ENCODE measurements around the gene SAMD11.
"Not testable (repeated sequence)": the region's sequence is repeated elsewhere in the genome, so short reads cannot be mapped to it uniquely, and the experiment has no call there.

Gene SAMD11

DNA sequence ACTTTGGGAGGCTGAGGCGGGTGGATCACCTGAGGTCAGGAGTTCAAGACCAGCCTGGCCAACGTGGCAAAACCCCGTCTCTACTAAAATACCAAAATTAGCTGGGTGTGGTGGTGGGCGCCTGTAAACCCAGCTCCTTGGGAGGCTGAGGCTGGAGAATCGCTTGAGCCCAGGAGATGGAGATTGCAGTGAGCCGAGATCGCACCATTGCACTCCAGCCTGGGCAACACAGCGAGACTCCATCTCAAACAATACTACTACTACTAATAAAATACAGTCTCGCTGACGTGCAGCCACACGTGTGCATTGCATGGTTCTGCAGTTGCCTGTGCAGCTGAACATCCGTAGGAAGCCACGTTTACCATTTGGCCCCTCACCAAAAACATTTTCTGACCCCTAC lies 23.1 kb downstream of the SAMD11 start:
- not testable (repeated sequence) for DNase-seq

DNA sequence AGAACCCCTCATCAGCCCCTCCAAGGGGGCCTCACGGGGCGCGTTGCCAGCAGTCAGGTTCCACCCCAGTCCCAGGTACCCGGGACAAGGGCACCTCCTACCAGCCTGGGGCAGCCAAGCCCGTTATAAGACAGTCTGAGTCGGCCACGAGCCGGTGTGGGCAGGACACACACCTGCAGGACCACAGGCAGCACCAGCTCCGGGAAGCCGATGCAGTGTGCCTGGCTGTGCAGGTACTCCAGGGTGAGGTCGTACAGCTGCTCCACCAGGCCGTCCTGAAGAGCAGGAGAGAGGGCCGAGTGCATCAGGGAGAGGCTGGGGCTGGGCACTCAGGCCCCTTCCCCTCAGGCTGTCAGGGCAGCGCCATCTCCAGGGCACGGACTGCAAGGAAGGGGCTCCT lies 24.2 kb downstream of the SAMD11 start:
- no peak for DNase-seq

DNA sequence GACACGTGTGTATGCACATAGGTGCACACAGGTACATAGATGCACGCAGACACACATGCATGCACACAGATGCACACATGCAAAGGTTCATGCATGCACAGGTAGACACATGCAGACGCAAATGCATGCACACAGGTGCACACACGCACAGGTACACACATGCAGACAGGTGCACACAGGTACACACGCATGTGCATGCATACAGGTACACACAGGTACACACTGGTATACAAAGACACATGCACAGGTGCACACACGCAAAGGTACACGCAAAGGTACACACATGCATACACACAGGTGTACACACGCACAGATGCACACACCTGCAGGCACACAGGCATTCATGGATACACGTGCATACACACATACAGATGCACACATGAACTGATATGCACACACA lies 26.5 kb downstream of the SAMD11 start:
- no peak for DNase-seq

DNA sequence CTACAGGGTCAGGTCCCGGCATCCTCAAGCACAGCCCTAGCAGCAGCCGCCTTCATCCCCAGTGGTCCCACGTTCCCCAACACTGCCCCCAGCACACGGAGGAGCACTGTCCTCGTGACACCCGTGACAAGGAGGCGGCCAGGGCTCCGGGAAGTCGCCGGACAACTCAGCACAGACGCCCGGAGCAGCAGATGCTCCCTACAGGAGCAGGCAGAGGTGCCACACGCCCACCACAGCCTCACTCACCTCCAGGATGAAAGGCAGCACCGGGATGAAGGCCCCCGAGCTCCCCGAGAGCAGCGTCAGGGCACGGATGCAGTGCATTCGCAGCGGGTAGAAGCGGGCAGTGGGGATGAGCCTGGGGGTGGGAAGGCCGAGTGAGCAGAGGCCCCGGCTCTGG lies 27.2 kb downstream of the SAMD11 start:
- DNase-seq = no peak

DNA sequence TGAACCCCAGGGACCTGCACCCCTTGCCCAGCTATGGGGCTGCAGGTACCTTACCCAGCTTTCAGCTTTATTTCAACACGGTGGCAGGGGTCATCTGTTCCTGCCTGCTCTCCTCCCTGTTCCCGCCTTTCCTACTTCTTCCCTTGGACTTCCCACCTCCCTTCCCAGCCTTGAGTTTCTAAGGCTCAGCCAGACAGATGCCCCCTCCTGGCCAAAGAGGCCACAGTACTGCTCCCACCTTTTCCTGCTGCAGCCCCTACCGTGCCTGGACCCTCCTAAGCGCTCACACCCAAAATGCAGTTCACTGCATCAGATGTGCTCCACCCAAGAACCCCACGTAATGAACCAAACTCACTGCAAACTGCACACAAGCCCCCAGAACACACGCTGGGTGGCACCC lies 27.6 kb downstream of the SAMD11 start:
- no peak for DNase-seq

DNA sequence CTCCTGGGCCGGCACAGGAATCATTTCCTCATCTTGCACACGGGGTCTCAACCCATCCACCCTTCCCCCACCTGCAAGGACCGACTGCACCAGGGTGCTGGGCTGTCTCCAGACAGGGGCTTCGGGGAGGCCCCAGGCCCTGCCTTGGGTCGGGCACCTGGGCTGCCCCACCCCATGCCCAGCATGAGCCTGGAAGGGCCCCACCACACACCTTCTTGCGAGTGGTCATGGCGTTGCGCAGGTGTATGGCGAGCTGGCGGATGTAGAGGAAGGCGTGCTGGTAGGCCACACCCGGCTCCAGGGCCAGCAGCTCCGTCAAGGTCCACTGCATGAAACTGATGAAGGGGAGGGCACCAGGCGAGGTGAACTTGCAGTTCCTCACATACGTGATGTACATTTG lies 28.5 kb downstream of the SAMD11 start:
- no peak for DNase-seq

DNA sequence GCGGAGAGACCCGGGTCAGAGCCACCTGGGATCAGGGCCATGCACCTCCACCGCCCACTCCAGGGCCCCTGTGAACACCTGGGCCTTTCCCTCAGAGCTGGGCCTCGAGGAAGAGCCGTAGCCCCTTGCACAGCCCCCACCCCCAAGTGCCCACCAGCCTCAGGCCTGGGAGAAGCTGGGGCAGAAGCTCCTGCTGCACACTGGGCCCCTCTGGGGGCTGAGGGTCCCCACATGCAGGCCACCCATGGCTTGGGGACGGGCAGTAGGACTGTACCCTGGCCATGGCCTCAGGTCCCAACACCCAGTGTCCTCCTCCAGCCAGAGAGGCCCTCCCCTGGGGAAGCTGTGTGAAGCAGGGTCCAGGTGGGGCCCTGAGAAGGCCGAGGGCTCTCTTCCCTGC lies 28.9 kb downstream of the SAMD11 start:
- DNase-seq = no peak

DNA sequence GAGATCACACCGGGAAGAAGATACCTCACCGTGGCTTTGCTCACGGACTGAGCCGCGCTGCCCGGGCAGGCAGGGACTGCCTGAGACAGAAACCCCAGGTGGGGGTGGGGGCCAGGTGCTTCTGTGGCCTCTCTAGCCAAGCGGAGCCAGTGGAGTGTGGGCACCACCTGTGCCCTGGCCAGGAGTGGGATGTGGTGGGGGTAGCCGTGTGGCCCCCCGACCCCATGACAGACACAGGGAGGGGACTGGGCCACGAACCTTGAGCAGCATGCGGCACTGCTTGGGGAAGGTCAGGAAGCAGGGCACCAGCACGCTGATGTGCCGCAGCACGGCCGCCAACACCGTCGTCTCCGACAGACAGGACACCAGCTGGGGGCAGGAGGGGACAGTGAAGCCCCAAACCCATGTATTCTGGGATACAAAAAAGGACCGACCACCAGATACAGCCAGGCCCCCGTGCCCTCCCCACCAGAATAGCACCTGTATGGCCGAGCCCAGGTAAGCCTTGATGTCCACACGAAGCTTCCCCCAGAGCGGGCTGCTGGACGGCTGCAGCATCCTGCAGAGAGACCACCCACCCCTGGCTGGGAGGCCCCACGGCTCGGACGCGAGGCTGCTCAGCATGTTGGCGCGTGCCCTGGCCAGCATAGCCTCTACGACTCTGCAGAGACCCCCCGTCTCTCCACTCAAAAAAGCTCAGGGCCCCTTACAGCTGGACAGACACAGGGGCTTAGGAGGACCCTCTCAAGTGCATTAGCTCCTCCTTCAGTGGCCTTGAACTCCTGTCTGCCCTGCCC lies 30.0 kb downstream of the SAMD11 start:
- no peak for DNase-seq

DNA sequence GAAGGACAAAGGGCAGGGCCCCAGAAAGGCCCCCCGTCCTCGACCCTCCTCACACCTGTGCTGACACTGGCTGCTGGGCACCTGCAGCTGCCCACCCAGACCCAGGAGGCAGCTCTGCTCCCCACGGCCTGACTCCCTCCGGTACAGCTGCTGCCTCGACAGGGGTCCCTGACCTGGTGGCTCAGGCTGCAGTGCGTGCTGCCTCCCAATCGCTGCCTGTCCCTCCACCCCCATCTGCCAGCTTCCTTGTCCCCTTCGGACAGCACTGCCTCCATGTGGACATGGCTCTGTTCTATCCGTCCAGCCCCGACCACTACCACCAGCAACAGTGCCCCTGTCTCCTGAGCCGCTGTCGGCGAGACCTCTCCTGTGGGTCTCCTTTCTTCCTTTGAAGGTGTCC lies 31.2 kb downstream of the SAMD11 start:
- DNase-seq = no peak

DNA sequence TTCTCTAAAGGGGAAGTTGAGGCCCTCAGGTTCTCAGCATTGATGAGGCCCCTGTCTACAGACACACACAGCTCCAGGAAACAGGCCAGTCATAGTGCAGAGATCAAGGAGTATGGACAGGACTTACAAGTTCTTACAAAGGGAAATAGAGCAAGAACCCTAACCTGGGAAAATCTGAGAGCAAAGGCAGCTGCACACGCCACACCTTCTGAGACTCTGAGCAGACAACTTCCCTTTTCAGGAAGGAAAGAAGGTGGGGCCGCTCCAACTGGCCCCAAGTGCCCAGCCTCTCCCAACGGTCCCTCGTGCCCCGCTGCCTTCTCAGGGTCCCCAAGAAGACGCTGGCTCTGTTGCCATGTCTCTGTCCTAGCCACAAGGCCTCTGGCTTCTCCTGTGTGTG lies 31.8 kb downstream of the SAMD11 start:
- no peak for DNase-seq

DNA sequence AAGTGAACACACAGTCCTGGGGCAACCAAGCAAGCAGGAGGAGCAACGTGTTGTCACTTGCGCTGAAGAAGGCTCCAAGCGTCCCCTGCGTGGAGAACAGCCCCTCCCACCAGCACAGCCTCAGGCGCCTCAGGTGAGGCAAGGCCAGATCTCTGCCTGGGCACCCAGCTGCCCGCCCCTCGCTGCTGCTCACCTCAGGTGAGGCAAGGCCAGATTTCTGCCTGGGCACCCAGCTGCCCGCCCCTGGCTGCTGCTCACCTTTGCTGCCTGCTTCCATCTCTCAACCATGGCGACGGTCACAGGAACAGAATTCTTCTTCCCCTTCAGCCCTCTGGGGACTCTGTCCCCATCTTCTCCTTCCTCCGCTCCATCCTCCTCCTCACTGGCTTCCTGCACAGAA lies 32.9 kb downstream of the SAMD11 start:
- no peak for DNase-seq

DNA sequence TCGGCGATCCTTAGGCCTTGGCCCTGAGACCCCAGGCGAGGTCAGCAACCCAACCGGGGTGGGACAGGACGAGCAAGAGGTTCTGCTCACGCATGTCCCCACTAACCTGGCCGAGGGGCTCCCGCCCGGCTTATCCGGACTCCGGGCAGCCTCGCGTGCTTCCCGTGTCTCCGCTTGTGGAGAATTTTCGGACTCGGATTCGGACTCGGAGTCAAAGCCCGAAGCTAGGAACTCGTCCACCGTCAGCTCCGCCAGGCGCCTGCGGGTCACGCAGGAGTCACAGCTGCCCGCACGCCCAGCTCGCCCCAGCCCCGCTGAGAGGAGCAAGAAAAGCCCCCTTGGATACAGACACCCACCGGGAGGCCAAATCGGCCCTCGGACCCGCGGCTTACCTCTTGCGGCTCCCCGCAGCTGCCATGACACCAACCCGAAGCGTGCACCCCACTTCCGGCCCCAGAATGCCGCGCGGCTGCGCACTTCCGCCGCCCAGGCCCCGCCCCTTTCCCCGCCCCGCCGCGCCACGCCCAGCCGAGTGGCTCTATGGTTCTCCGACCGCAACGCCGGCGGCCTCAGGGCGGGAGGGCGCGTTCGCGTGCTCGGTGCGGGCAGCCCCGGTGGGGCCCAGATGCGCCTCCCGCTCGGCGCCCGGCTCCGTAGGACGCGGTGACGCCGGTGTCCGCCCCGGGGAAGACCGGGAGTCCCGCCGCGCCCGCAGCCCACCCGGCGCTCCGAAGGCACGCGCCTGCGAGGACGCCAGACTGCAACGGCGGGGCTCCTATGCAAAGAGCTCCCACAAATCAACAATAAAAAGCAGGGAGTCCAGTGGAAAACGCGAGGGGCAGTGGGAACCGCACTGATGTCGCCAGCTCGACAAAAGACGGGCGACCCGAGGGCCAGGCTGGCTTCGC lies 35.4 kb downstream of the SAMD11 start, which contains the start of gene NOC2L:
Gene NOC2L, minus strand, starts transcription at position 434 of the 908 bp plus-strand sequence. Its CDS starts 16 bp downstream, at position 418.
- peak; percentile 98 for DNase-seq

DNA sequence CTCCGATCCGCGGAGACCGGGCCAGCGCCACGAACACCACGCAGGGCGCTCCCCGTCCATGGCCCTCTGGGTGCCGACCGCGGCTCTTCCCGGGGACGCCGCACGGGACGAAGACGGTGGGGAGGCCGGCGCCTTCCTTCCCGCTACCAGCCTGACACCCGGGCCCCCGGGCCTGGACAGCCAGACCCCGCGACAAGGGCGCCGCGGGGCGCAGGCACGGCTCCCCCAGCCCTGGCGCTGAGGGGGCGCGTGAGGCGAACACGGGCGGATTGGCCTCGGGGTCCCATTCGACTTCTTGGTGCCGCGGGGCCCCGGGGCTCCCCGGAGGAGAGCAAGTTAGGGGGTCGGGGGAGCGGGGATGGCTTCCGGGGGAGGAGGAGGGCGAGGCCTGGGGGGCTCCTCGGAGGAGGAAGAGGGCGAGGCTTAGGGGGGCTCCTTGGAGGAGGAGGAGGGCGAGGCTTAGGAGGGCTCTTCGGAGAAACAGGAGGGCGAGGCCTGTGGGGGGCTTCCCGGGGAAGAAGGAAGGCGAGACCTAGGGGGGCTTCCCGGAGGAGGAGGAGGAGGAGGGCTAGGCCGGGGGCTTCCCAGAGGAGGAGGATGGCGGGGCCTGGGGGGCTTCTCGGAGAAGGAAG lies 36.1 kb downstream of the SAMD11 start:
- no peak for DNase-seq

DNA sequence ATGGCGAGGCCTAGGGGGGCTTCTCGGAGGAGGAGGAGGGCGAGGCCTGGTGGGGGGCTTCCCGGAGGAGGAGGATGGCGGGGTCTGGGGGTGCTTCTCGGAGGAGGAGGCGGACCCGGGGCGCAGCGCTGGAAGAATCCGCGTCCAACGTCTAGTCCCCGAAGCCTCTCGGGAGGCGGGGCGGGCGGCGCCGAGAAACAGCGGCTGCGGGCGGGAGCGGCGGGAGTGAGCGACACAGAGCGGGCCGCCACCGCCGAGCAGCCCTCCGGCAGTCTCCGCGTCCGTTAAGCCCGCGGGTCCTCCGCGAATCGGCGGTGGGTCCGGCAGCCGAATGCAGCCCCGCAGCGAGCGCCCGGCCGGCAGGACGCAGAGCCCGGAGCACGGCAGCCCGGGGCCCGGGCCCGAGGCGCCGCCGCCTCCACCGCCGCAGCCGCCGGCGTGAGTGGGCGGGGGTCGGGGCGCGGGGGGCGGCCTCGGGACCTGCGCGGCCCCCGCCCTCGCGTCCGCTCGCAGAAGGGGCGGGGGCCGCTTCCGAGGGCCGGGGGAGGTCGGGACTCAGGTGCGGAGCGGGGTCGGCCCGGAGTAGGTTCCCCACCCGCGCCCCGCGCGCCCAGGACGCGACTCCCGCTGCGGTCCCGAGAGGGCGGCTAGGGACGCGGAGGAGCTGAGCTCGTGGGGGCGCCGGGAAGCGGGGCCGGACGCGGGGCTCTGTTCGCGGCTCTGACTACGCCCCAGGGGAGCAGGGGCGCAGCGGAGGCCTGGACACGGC lies 36.8 kb downstream of the SAMD11 start, which contains the start of gene KLHL17:
Gene KLHL17, plus strand, starts transcription at position 222 of the 769 bp plus-strand sequence. Its CDS starts 110 bp downstream, at position 332.
- DNase-seq = peak; percentile 75

DNA sequence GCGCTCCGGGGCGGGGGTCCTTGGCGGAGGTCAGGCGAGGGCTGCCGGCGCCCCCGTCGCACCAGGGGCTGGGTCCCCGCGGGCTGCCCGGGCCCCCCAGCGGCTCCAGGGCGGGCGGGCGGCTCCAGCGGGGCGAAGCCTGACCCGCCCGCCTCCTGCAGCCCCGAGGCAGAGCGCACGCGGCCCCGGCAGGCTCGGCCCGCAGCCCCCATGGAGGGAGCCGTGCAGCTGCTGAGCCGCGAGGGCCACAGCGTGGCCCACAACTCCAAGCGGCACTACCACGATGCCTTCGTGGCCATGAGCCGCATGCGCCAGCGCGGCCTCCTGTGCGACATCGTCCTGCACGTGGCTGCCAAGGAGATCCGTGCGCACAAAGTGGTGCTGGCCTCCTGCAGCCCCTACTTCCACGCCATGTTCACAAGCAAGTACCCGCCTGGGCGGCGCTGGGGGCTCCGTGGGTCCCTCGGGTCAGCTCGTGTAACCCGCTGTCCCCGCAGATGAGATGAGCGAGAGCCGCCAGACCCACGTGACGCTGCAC lies 37.5 kb downstream of the SAMD11 start:
- no peak for DNase-seq

DNA sequence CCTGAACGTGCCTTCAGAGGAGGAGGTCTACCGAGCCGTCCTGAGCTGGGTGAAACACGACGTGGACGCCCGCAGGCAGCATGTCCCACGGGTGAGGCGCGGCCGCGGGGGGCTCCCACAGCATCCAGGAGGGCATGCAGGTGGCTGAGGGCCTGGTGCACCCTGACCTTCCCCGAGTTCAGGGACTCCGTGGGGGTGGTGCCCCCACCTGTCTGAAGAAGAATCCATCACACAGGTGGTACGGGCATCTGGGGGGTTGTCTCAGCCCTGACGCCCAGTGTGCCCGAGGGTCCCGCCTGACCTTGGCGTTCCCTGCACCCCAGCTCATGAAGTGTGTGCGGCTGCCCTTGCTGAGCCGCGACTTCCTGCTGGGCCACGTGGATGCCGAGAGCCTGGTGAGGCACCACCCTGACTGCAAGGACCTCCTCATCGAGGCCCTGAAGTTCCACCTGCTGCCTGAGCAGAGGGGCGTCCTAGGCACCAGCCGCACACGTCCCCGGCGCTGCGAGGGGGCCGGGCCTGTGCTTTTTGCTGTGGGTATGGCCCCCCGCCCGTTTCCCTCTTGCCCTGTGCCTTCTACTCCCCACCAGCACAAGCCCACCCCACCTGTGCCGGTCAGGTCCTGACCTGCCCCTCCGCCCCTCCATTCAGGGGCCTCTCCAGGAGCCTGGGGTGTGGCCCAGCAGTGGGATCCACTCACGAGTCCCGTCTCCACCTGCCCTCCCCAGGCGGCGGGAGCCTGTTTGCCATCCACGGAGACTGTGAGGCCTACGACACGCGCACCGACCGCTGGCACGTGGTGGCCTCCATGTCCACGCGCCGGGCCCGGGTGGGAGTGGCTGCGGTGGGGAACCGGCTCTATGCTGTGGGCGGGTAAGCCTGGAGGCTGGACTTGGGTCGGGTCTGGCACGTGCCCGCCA lies 38.9 kb downstream of the SAMD11 start:
- DNase-seq = no peak

DNA sequence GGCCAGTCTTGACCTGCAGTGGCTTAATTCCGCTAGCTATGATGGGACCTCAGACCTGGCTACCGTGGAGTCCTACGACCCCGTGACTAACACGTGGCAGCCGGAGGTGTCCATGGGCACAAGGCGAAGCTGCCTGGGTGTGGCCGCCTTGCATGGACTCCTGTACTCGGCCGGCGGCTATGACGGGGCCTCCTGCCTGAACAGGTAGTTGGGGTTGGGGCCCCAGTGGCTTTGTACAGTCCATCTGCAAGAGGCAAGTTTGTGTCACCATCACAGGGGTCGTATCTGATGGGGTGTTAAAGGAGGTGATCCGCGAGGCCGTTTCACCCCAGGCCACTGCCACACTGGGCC lies 39.6 kb downstream of the SAMD11 start:
- DNase-seq = no peak

DNA sequence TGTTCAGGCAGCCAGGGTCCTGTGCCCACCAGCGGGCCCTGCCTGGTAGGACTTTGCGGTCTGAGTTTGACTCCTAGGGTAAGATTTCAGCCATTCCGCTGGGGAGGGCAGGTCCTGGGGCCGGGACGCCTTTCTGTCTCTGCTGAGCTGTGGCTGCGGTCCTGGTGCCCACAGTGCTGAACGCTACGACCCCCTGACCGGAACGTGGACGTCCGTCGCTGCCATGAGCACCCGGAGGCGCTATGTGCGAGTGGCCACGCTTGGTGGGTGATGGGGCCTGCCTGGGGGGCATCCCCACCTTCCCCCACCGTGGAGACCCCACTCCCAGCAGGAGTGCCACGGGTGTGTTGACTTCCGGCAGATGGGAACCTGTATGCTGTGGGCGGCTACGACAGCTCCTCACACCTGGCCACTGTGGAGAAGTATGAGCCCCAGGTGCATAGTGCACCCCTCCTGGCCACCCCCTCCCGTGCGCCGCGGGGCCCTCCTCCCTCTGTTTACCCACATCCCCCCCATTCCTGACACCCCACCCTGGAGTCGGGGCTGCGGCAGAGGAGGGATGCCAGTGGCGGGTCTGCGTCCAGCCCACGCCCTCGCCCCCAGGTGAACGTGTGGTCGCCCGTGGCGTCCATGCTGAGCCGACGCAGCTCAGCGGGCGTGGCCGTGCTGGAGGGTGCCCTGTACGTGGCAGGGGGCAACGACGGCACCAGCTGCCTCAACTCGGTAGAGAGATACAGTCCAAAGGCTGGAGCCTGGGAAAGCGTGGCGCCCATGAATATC lies 40.2 kb downstream of the SAMD11 start:
- DNase-seq = no peak

DNA sequence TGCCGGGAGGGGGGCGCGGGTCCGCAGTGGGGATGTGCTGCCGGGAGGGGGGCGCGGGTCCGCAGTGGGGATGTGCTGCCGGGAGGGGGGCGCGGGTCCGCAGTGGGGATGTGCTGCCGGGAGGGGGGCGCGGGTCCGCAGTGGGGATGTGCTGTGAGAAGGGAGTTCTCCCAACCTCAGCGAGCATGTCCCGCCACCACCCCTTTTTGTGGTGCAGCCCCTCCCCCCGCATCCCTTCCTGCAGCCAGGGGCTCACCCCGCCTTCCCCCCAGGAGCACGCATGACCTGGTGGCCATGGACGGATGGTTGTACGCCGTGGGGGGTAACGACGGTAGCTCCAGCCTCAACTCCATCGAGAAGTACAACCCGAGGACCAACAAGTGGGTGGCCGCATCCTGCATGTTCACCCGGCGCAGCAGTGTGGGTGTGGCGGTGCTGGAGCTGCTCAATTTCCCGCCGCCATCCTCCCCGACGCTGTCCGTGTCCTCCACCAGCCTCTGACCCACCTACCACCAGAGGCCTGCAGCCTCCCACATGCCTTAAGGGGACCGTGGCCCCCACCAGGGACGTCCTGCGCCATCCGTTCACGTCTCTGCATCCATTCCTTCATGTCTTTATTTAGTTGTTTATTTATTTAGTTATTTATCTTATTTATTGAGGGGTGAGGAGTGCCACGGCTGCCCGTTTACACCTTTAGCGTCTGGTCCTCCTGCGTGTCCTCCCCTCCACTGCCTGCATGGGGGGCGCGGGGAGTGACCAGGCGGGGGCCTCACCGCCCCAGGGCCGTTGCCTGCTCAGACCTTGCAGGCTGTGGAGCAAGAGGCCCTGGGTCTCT lies 41.2 kb downstream of the SAMD11 start:
- DNase-seq = no peak

All from T-helper 9 cell (primary cell).